Stimulated activated CD4-positive, alpha-beta T cell treated with anti-CD3 and anti-CD28 coated beads, Interleukin-1b, Interleukin-23, amount 100 ng/mL, for 1 hour (primary cell): ENCODE results near the gene TMEM151B.

Experiments
- DNase-seq, 2 donors: peaks; one replicate each; pipeline ENCODE4 v3.0.0-alpha.2; 2020; ENCODE audit warnings: low read depth in 2 of 2

Gene TMEM151B

GRCh38 chr6:44264154-44265006, 5.9 kb upstream of the TMEM151B start:
- DNase-seq: no peak

- peak; percentile 88 to 98 for DNase-seq
Measured at GRCh38 chr6:44265007-44265721, 5.1 kb upstream of the TMEM151B start, which contains the start of gene NFKBIE. TSS of gene NFKBIE (minus strand) at chr6:44265551. CDS start at chr6:44265346, 205 bp downstream.

GRCh38 chr6:44265722-44266233, 4.5 kb upstream of the TMEM151B start:
- DNase-seq: no peak

- no peak for DNase-seq
Measured at GRCh38 chr6:44266347-44266746, 3.9 kb upstream of the TMEM151B start.

- no peak for DNase-seq
Measured at GRCh38 chr6:44267252-44267651, 3.0 kb upstream of the TMEM151B start.

- DNase-seq: no peak
Measured at GRCh38 chr6:44268095-44268628, 2.1 kb upstream of the TMEM151B start.

GRCh38 chr6:44269178-44269920, 901 bp upstream of the TMEM151B start:
- no peak for DNase-seq

GRCh38 chr6:44270526-44271405, 516 bp downstream of the TMEM151B start:
- DNase-seq: no peak

- DNase-seq: no peak
Measured at GRCh38 chr6:44271406-44271723, 1.1 kb downstream of the TMEM151B start.

GRCh38 chr6:44271914-44272313, 1.7 kb downstream of the TMEM151B start:
- no peak for DNase-seq

GRCh38 chr6:44272529-44272928, 2.3 kb downstream of the TMEM151B start:
- no peak for DNase-seq

GRCh38 chr6:44272999-44273566, 2.8 kb downstream of the TMEM151B start:
- DNase-seq: no peak

GRCh38 chr6:44273617-44274016, 3.4 kb downstream of the TMEM151B start:
- DNase-seq: no peak

- DNase-seq: no peak
Measured at GRCh38 chr6:44275271-44275748, 5.1 kb downstream of the TMEM151B start.

- DNase-seq: no peak
Measured at GRCh38 chr6:44275749-44276648, 5.7 kb downstream of the TMEM151B start.

GRCh38 chr6:44276667-44277640, 6.7 kb downstream of the TMEM151B start:
- DNase-seq: no peak

- no peak for DNase-seq
Measured at GRCh38 chr6:44277763-44278162, 7.5 kb downstream of the TMEM151B start.

- DNase-seq: no peak
Measured at GRCh38 chr6:44278315-44278714, 8.1 kb downstream of the TMEM151B start.
